ENCODE measurements around the gene DIPK2A.

Gene DIPK2A

GRCh38 chr3:143973259-143974021, 1.8 kb downstream of the DIPK2A start:
- DNase-seq (ENCODE audit: low read depth in 1 of 2, low spot score in 1 of 2) = peak in 1 of 2 donors; percentile 32

- DNase-seq (ENCODE audit: low read depth in 1 of 2, low spot score in 1 of 2) = no peak
These were observed 2.9 kb downstream of the DIPK2A start for GRCh38 chr3:143974271-143975238.

DNA sequence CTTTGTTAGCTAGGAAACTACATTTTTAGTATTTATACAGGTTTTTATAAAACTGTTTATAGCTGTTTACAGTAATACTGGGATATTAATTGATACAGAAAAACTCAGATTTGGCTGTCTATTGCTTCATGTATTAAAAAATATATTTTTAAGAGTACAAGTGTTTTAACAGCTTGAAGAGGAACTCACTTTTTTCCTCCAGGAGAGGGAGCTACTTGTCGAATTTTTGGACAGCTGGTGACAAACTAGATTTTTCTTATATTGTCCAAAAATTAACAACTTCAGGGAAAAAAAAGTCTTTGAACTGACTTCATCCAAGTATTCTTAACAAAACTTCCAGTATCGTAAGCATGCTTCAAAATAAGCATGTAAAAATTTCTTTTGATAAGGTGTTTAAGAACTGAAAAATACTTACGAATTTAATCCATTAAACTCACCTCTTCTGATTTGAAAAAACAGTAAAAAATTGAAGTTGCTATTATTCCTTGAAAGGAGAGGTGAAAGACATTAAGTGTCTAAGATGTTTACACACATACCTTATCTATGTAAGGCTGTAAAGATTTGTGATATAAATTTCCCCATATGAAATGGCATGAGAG, 4.0 kb downstream of the DIPK2A start:
- no peak for DNase-seq (ENCODE audit: low read depth in 1 of 2, low spot score in 1 of 2)

DNA sequence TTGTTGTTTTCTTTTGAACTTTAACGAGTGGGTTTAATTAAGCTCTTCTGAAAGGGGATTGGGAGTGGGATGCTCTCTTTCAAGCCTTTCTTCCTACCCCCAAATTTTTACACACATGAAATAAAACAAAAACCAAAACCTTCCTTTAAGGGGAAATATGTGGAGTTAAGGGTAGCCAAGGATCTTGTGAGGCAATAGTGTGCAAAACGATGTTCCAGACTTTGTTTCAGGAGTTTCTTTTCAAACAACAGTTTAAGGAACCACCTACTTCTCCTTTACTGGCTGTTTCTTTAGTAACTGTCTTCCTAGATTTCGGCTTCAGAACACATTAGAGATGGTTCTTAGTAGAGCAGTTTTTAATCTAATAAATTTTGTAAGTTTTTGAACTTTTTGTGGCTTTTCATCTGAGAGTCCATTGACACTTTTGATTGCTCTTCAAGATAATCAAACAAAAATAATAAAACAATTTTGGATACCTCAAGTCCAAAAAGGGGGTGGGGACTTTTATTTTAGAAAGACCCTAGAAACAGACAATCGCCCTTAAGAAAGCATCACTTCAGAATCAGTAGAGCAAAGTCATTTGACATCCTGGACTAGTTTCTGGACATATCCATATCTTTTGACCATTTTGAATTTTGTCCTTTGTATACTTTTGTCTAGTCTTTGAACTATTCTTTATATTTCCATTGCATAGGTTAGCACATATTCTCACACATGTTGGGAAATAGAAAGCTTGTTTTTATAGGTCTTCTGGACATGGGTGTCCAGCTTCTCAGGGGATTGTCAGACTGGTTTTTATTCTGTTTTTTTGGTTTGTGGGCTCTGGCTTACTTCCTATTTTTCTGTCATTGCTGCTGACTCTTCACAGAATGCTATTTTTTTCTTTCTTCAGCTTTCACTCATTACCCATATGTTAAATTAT, 6.0 kb downstream of the DIPK2A start:
- DNase-seq (ENCODE audit: low read depth in 1 of 2, low spot score in 1 of 2) = no peak

DNA sequence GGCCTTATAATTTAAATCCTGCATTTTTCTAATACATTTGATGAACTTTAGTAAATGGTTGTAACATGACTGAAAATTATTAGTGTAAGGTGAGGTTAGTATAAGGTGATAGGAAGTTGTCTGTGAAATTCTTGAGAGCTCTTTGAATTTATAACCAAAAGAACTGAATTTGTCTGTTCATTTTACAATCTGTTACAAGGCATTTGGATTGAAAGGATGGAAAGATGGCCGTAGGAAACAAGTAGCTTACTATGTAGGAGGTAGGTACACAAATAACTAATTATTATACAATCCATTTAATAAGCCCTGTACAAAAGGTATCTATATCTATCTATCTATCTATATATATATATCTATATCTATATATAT, 6.6 kb downstream of the DIPK2A start:
- no peak for DNase-seq (ENCODE audit: low read depth in 1 of 2, low spot score in 1 of 2)

- DNase-seq (ENCODE audit: low read depth in 1 of 2, low spot score in 1 of 2) = no peak
These were observed 7.4 kb downstream of the DIPK2A start for GRCh38 chr3:143979041-143979440.

DNA sequence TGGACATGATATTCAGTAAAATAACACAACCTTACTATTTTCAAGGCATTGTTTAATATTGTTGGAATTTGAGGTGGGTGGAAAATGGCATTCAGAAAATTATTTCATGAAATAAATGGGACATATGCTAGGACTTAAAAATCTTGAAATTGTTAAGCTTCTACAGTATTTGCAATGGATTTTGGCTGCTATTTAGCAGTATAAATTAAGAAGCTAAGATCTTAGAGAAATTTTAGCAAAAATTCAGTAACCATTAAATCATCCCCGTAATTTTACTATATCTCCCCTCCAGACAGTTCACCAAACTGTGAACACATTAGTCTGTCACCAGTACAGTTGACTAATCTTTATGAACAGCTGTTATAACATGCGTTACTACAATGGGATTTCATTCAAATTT, 8.2 kb downstream of the DIPK2A start:
- DNase-seq (ENCODE audit: low read depth in 1 of 2, low spot score in 1 of 2) = no peak

DNA sequence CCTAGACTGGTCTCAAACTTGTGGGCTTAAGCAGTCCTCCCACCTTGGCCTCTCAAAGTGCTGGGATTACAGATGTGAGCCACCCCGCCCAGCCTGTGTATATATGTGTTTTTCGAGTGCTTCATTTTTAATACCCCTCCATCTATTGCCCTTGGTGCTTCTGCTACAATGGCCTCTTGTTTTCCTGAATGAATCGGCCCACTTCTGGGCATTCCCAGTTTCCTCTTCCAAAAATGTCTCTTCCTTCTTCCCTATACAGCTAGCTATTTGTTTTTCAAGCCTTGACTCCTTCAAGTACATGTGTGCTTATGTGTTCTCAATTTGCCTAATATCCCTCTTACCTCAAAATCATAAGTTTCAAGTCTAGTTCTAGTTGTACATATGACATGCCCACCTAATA, 16.7 kb downstream of the DIPK2A start:
- DNase-seq (ENCODE audit: low read depth in 1 of 2, low spot score in 1 of 2) = no peak

DNA sequence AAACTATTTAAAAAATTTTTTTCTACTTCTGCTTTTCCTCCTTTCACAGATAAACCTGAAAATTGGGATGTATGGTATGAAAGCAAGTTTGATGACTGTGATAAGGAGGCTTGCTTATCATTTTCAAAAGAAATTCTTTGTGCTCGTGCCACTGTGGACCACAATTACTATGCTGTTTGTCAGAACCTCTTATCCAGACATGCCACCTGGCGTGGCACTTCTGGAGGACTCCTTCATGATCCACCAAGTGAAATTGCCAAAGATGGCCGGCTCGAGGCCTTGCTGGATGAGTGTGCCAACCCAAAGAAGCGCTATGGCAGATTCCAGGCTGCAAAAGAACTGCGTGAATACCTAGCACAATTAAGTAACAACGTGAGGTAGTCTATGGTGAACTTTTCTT, 17.8 kb downstream of the DIPK2A start:
- no peak for DNase-seq (ENCODE audit: low read depth in 1 of 2, low spot score in 1 of 2)

DNA sequence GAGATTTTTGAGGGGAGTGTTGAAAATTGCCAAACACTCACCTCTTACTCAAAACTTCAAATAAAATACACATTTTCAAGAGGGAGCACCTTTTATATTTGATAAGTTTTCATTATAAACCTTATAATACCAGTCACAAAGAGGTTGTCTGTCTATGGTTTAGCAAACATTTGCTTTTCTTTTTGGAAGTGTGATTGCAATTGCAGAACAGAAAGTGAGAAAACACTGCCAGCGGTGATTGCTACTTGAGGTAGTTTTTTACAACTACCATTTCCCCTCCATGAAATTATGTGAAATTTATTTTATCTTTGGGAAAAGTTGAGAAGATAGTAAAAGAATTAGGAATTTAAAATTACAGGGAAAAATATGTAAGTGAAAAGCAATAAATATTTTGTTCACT, 20.1 kb downstream of the DIPK2A start:
- no peak for DNase-seq (ENCODE audit: low read depth in 1 of 2, low spot score in 1 of 2)

DNA sequence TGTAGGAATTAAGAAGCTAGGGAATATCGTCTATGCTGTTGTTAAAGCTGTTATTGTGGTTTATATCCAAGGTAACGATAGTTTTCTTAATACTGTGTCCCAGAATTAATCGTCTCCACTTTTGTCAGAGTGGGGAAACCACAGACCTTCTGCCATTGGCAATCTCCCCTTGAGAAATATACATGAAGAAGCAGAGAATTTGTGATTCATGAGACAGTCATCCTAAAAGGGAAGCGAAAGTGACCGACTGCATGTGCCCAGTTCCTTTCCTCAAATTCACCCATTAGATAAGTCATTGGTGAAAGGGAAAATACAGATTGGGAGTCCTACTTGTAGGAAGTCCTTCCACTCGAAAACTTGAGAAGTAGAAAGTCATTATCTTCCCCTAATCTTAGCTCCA, 26.6 kb downstream of the DIPK2A start:
- DNase-seq (ENCODE audit: low read depth in 1 of 2, low spot score in 1 of 2) = no peak

- DNase-seq (ENCODE audit: low read depth in 1 of 2, low spot score in 1 of 2) = no peak
These were observed 31.4 kb downstream of the DIPK2A start for GRCh38 chr3:144003051-144003450.

DNA sequence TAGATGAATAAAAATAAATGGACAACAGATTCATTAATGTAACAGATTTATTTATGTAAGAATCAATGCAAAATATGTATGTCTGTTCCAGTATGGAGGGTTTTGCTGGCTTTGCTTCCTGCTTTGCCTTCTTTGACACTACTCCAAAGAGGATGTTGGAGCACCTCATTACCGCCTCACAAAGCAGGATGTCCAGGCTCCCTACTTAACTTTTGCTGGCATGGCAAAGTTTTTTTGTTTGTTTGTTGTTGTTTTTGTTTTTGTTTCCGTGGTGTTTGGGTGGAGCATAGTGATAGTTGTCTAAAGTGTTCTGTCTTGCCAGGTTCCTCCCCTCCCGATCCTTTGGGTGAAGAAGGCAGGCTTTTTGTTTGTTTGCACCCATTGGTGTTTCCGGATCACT, 38.7 kb downstream of the DIPK2A start:
- DNase-seq (ENCODE audit: low read depth in 1 of 2, low spot score in 1 of 2) = no peak

GRCh38 chr3:144011251-144011799, 39.7 kb downstream of the DIPK2A start:
- no peak for DNase-seq (ENCODE audit: low read depth in 1 of 2, low spot score in 1 of 2)

DNA sequence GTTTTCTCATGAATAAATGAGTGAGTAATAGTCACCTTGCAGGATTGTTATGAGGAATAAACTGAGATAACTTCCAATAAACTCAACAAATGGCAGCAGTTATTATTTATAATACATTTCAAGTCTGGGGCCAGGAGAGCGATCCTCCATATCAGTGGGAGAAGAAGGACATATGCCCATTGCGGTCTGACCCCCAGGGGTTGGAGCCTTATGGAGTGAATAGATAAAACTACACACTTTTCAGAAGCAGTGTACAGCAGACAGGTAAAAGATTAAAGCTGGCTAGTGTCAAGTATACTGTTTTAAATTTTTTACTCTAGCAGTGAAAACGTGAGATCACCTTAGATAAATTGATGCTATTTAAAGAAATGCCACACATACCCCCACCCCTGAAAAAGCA, 43.5 kb downstream of the DIPK2A start:
- DNase-seq (ENCODE audit: low read depth in 1 of 2, low spot score in 1 of 2) = no peak

DNA sequence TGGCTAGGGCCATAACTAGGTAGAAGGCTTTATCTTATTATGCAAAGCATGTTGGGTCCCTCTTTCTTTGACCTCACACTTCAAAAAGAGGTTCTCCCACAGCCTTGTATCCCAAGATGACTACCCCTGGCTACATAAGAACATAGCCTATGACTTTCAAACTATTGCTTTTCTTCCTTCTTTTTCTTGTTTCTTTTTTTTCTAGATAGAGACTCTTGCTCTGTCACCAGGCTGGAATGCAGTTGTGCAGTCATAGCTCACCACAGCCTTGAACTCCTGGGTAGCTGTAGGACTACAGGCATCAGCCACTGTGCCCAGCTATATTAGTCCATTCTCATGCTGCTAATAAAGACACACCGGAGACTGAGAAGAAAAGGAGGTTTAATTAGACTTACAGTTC, 47.2 kb downstream of the DIPK2A start:
- no peak for DNase-seq (ENCODE audit: low read depth in 1 of 2, low spot score in 1 of 2)

Data from activated T-helper 1 cell treated with anti-CD3 and anti-CD28 coated beads, Interleukin-2, amount 50 U/mL, for 16 hours (primary cell).